Mucosa of descending colon (tissue), 3 donors: ENCODE results near the gene KLF5. TPM values are rescaled to one million over a fixed set of nuclear protein-coding genes. Genes with fewer than 3 reads are reported as not detected.

ENCODE experiments used
- ATAC-seq: fragments of 200-7000 bp; cut with Tn5 transposase; one replicate; pipeline ENCODE4 v1.9.1; 2020; ENCODE audit warnings: mild to moderate bottlenecking, moderate library complexity
- DNase-seq, 3 donors: peaks; one replicate each; pipeline ENCODE4 v3.0.0-alpha.2; 2020
- H3K36me3 ChIP-seq: fragments of 200-600 bp; one replicate; pipeline ENCODE4 v1.8.0; 2021; ENCODE audit warnings: low read depth, mild to moderate bottlenecking
- H3K4me1 ChIP-seq: fragments of 200-600 bp; one replicate; pipeline ENCODE4 v1.8.0; 2021; ENCODE audit warnings: low read depth, mild to moderate bottlenecking
- H3K4me3 ChIP-seq: fragments of 200-600 bp; one replicate; pipeline ENCODE4 v1.8.0; 2021; ENCODE audit warnings: mild to moderate bottlenecking
- H3K9me3 ChIP-seq: fragments of 200-600 bp; one replicate; pipeline ENCODE4 v1.8.0; 2021; ENCODE audit warnings: mild to moderate bottlenecking
- CTCF ChIP-seq: fragments of 200-600 bp; IDR thresholded peaks from one replicate; pipeline ENCODE4 v1.8.0; 2022; ENCODE audit warnings: antibody characterized with exemption, mild to moderate bottlenecking
- intact Hi-C, 2 donors: fragments of 100-400 bp; cut with DNase I in 1 of 2; cut with micrococcal nuclease in 1 of 2; formaldehyde crosslinking; loops; one replicate each; pipeline versions ENCODE4 v1.11.0 to v1.11.1; 2022; cut with DNase I, micrococcal nuclease
- total RNA-seq, 3 donors: library from RNA; stranded (reverse); fragmentation: NEBNext Ultra II Directional in 2 of 3; extraction: Animal tissue kit (Norgen Biotek cat#: 25700) in 2 of 3; gene quantifications; one replicate each; pipeline versions ENCODE4 v1.2.1 to v1.2.4, GENCODE V29; 2021 to 2023
- donor health status: DM: no; HTN: no; CAD: no; lungs with moderate emphysema.
- donor health status: DM: no; HTN: no; CAD: no.
- donor health status: DM: no; HTN: yes; CAD: no.

Gene KLF5
- total RNA-seq, 3 donors from 2014 or later = 131 to 401 (median 330) TPM

GRCh38 chr13:73119612-73120011, 60.8 kb downstream of the KLF5 start:
- intact Hi-C loops = no loop called here
- no peaks in the 10 kb centered on the region for H3K4me1 ChIP-seq
- no peaks in the 10 kb centered on the region for H3K36me3 ChIP-seq
- TF ChIP-seq CTCF = no peak
- H3K9me3 ChIP-seq = no peaks in the 10 kb centered on the region
- ATAC-seq (no peak), DNase-seq (no peak)
- H3K4me3 ChIP-seq = no peak overlapping the region
